Kasumi-1 (cell line): Measurements from ENCODE around the gene SUSD4.

Source experiments
- DNase-seq, 2 experiments: peaks; one replicate each; lab custom pipeline; 2025; lab: John Stamatoyannopoulos, UW

SUSD4 gene

DNA sequence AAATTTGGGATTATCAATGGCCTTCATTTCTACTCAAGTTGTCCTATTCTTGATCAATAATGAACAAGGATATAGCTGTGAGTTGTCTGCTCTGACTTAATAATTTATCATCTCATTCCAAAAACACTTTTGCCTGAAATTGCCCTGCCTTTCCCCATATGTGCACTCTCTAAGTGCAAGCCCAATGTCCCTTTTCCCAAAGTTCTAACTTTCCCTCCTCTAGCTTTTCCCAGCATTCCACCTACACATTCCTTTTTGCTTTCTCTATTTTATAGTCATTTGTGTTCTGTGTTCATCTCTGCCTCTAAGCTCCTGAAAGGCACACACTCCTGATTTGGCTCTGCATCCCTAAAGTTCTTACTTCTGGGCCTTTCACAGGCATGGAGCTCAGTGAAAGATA, 34.7 kb downstream of the SUSD4 start:
- no peak for DNase-seq

DNA sequence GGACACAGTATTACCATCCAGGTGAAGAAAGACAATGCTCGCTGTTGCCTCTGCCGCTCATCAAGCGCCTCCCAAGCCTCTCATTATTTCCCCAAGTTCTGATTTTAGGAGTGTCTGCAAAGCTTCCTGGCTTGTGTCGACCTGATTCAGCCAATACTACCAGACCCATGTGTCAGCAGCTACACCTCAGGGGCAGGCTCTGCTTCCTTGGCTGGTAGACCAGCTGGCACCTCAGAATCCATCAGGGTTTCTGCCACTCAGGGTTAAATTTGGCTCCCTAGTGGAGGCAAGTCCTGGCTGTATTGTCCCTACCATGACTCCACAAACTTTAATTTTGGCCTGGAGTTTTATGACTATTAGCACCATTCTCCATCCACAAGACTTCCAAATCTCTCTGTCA, 35.4 kb downstream of the SUSD4 start:
- DNase-seq: no peak

DNA sequence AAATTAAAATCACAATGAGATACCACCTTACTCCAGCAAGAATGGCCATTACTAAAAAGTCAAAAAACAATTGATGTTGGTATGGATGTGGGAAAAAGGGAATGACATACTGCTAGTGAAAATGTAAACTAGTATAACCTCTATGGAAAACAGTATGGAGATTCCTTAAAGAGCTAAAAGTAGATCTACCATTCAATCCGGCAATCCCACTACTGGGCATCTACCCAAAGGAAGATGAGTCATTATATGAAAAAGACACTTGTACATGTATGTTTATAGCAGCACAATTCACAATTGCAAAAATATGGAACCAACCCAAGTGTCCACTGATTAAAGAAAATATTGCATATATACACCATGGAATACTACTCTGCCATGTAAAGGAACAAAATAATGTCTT, 37.2 kb downstream of the SUSD4 start:
- no peak for DNase-seq

DNA sequence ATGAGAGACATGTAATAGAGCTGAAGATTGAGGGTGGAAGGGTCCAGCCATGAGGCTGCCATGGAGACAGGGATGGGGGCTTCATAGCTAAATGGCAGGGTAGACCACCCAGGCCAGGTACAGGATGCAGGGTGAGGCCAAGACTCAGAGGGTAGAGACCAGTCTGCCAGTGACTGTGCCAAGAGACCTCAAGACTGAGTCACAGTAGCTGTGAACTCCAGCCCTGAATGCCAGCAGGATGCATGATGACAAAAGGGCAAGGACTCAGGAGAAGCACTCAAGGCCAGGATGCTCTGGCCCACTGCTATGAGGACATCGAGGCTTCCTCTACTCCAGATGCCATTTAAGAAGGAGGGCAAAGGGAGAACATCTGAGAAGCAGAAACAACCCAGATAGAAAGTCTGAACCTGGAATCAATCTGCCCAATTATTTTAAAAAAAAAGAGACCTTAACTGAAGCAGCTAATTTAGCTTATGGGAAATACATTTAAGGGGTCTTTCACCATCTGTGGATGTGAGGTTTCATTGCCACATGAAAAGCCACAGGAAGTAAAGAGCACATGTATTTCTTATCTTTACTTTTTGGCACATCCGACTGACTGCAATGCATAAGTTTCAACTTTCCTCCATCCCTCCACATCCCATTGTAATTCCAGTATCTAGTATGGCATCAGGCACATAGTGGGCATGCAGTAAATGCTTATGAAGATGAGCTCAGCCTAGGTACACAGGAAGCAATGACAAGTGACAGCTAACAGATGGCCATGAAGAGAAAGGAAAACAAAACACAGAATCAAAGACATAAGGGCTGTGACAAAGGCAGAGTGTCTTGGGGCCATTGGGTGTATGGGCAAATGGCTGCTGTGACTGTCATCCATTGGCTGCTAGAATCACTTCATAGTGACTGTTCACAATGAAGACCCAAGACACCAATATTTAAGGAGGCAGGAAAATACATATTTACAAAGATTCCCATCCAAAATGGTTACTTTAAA, 40.2 kb downstream of the SUSD4 start:
- no peak for DNase-seq

DNA sequence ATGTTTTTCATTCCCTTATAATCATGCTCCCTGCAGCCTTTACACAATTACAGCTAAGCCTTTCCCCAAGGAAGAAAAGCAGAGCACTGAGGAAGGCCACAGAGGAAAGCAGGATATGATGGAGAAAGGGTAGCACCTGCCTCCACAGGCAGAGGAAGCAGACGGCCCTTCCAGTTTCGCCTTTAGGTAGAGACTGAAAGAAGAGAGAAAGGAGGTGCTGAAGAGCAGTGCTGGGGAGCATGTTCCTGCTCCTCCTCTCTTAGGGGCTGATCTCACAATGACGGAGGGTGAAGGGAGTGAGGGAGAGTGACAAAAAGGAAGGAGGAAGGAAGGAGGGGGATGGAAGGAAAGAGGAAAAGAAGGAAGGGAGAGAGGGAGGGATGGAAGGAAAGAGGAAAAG, 41.1 kb downstream of the SUSD4 start:
- DNase-seq: no peak

DNA sequence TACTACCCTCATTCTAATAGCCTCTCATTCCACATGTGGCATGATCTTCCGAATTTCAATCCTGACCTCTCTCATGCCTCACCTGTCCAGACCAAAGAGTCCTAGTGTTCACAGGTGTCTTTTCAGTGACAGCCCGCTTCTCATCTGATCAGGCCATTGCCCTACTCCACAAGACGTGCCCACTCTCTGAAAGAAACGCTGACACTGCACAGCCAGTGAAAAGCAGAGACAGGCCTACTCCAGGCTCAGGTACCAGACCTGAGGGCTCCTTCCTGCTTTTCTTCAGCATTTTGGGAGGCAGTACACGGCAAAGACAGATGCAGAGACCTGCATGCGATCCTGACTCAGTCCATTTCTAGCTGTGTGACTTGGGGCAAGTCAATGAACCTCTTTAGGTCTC, 43.0 kb downstream of the SUSD4 start:
- no peak for DNase-seq

DNA sequence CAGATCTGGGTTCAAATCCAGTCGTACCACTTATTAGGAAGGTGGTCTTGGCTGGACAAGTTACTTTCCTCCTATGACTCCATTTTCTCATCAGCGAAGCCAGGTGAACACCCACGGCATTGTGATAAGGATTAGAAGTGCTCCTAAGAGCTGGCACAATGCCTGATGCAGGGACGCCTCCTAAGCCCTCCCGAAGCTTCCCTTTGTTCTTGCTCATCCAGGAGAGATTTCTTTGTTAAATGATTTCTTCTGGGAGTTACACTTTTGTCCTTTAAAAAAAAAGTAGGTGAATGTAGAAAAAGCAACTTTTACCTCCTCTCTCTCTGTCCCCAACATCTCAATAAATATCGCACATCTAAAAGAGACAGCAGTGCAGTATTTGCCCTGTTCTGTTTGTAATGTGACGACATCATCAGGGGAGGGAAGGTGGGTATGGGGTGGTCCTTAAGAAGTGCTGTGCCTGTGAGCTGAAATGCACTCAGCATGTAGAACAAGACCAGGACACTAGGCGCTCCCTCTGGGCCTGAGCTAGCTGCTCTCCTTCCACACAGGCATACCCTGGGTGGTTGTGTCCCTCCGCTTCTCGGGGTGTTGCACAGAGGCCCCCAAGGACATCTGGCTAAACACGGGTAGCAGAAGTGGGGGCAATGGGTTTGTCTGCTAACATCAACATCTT, 43.9 kb downstream of the SUSD4 start:
- DNase-seq: no peak

DNA sequence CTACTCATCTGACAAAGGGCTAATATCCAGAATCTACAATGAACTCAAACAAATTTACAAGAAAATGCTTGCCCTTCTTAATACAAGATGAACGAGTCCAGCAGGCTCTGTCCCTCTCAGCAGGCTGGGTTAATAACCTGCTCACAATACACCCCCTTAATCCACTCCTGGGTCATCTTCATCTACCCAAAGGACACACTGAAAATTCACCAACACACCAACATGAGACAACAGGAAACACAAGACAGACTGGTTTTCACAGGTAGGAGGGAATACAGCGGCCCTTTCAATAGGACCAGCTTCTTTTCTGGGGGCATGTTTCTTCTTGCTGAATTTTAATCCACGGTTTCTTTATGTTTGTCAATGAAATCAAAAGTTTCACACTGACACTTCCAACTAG, 44.6 kb downstream of the SUSD4 start:
- DNase-seq: no peak

DNA sequence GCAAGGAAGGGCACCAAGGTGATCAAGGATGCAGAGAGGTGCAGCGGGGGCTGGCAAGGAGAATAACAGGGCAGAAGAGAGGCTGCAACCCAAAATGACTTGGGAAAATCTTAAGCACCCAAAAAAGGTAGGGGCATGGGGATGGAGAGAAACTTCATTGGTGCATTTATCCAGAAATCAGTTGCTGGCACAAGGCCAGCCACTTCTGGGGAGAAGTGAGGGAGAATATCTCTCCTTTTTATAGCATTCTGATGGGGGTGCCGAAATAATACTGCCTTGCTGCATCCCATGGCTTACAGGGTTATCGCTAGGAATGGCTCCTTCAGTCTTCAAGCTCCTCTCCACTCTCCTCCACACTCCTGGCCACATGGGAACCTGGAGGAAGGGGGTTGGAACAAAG, 47.9 kb downstream of the SUSD4 start:
- no peak for DNase-seq

DNA sequence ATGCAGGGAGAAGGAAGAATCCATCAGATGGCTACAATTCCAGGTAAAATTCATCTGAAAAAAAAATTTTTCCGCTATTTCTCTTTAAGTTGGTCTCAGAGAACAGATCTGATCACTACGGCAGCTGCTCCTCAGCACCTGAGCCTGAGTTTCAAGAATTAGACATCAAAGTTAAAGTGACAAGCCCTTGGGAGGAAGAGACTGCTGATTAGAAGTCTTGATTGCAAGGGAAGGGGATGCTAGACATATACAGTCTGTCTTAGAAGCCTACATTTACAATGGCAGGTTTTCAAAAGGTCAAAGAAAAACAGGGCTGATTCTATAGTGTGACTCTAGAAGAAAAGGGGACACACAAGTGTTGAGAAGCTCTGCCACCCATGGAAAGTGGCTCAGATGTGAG, 48.3 kb downstream of the SUSD4 start:
- no peak for DNase-seq

DNA sequence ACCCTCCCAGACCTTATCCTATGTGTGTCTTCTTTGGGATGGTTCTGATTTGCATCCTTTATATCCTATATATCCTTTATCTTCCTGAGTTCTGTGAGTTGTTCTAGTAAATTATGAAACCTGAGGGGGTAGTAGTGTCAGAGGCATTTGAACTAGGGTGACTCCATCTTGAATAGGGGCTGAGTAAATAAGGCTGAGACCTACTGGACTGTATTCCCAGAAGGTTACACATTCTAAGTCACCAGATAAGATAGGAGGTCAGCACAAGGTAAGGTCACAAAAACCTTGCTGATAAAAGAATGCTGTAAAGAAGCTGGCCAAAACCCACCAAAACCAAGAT, 50.6 kb downstream of the SUSD4 start:
- no peak for DNase-seq

DNA sequence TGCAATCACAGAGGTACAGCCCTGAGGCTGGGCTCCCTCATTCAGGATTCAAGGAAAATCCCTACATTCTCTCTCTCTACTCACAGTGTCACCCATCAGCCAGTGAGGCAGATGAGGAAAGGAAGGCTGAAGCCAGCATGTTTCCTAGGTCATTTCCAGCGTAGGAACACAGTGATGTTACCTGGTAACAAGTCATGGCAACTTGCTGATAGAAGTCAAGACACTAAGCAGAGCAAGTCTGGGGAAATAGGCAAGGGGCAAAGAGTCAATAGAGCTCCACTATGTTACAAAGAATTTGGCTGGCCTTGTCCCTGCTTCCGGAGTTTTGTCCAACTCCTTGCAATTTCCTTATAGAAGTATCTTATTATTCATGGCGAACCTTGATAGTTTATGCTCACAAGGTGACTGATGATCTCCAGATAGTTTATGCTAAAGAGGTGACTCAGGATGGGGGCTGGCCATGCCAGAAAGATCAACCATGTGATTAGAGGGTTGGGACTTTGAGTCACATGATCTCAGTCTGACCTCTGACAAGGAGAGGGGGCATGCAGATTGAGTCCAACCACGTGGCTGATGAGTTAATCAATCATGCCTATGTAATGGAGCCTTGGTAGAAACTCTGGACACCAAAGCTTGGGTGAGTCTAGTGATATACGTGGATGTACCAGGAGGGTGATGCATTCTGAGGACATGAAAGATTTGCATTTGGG, 51.1 kb downstream of the SUSD4 start:
- no peak for DNase-seq

DNA sequence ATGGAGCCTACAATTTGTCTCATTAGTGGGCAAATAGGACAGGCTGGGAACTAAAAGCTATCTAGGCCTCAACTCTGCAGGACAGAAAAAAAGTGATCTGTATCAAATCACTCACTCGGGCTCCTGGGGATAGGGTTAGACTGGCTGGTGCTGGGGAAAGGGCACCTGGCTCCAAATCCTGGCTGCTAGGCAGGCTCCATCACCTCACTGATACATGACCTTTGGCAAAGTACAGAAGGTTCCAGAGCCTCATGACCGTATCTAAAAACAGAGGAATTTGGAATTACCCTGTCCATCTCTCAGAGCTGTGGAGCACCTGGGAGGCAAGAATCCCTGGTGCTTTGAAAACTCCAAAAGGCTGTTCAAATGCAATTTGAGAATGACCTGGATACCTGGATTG, 51.7 kb downstream of the SUSD4 start:
- no peak for DNase-seq

DNA sequence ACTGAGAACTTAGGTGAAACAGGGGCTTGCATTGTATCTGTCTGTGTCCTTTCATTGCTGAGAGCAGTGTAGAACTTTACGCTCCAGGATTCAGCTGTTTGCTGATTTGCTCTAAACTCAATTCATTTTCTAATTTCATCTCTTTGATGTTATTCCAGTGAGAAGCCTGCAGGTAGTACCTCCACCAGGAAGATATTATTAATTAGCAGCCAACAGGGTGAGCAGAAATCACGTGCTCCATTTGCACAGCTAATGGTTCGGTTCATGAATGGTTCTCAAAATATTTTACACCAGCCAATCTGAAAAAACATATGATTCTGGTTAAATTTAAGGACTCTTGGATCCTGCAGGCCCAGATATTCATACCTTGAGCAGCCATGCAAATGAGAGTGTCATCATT, 52.1 kb downstream of the SUSD4 start:
- DNase-seq: no peak

DNA sequence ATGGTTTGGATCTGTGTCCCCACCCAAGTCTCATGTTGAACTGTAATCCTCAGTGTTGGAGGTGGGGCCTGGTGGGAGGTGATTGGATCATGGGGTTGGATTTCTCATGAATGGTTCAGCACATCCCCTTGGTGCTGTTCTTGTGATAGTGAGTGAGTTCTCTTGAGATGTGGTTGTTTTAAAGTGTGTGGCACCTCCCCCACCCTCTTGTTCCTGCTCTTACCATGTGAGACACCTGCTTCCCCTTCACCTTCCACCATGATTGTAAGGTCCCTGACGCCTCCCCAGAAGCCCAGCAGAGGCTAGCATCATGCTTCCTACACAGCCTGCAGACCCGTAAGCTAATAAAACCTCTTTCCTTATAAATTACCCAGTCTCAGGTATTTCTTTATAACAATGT, 55.8 kb downstream of the SUSD4 start:
- no peak for DNase-seq

DNA sequence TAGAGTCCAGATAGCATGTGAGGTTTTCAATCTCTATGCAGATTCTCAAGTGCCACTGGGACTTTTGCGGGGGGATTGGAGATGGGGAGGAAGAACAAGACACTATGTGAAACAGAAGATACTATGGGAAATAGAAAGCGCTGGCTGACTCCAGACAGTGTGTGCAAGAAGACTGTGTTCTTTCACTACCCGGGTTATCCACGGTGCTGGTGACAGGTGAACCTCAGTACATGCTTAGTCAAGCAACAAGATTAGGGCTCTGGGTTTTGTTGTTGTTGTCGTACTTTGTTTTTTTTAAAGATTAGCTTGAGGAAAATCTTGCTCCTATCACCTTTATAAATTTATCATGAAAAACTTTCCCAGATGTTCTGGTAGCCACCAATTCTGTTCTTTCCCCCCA, 56.4 kb downstream of the SUSD4 start:
- no peak for DNase-seq

DNA sequence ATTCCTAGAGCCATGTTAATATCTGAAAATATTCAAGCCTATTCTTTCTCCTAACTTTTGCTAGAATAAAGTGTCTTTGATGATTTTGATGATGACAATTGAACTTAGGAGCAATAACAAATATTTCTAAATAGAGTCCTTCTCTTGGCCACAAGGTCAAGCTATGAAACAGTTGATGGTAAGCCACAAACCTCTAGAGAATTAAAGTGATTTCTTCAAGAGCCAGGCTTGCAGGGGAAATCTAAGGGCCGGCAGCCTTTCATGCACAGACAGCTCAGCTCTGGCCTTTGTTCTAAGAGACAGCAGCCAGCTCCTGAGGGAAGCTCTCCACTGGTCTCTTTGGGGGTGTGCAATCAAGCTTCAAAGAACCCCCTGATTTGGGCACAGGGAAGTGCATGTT, 59.0 kb downstream of the SUSD4 start:
- DNase-seq: no peak

DNA sequence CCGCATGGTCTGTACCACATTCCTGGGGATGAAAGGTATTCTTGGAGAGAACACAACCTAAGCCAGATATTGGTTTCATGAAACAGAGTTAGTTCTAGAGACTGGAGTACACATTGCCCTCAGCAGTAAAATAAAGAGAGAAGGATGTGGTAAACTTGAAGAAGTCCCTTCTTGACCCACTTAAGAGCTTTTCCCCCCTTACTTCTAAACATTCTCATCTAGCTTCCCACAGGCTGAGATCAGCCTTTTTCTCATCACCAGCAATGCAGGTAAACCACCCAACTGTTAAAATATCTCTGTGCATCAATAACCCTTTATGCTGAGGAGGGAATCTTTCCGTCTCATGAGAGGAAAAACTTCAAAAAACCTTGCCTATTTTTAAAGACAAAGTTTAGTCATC, 62.6 kb downstream of the SUSD4 start:
- no peak for DNase-seq

DNA sequence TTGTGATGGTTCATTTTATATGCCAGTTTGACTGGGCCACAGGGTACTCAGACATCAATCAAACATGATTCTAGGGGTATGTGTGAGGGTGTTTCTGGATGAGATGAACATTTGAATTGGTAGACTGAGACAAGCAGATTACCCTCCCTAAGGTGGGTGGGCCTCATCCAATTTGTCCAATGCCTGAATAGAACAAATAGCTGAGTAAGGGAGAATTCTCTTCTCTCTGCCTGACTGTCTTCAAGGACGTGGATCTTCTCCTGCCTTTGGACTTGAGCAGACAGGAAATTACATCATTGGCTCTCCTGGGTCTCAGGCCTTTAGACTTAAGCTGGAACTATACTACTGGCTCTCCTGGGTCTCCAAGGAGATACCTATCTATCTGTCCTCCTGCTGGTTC, 64.4 kb downstream of the SUSD4 start:
- no peak for DNase-seq

DNA sequence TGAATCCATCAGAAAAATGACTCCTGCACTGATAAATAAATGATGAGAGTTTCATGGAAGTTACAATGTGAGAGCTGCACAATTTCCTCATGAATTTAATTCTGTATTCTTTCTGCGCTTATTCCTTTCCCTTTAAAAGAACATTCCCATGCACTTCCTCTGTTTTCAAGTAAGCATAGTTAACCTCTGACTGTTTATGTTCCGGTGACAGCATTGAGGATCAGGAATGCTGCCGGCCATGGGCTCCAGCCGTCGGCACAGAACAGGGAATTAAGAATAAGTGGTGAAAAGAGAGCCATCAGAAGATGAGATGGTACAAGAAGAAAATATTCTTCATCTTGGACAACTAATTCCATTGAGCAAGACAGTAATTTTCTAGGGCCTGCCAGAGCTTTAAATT, 65.3 kb downstream of the SUSD4 start:
- DNase-seq: no peak

DNA sequence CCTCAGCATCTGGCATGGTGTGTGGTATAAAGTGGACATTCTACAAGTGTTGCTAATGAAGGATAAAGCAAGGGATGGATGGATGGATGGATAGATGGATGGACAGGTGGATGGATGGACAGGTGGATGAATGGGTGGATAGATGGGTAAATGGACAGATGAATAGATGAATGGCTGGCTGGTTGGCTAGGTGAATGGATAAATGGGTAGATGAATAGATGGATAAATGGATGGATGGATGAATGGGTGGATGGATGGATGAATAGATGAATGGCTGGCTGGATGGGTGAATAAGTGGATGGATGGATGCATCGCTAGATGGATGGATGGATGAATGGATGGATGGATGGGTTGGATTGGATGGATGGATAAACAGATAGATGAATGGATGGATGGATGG, 66.2 kb downstream of the SUSD4 start:
- no peak for DNase-seq

DNA sequence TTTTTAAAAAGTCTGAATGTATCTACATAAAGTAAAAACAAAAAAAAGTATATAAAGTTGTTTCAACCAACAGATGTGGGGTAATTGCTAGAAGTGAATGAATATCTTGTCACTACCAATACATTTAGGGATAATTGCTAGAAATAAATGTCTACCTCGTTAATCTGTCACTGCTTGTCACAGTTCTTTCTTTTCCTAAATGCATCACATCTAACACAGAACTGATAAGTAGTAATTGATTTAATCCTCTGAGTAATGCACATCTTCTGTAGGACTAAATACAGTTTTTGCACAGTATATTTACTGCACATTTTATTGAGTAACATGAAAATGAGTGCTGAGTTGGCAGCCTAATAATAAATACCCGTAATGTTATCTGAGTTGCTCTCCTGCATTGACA, 72.2 kb downstream of the SUSD4 start:
- no peak for DNase-seq

DNA sequence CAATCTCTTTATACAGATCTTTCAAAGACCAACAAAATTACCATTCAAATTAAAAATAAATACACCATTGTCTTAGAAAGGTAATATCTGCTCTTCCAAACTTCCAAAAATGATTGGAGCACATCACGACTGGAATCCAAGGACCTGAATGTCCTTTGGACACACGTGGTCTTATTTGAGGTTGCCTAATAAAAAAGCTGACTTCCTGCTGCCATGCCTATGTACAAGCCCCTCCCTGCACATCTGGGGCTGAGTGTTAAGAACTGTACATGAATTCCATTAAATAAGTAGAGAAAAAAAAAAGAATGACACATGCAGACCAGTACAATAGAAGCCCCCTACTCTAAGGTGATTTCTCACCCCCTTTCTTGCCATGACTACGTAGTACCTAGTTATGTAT, 73.6 kb downstream of the SUSD4 start:
- DNase-seq: no peak
